Muscle of back (tissue), 11 donors: Measurements from ENCODE around the gene TMEM170B. TPM values are rescaled to one million over a fixed set of nuclear protein-coding genes. Genes with fewer than 3 reads are reported as not detected.

Experiments
- DNase-seq, 3 donors: peaks; one replicate each; pipeline versions ENCODE4 v3.0.0 to v3.0.0-alpha.2; 2013
- polyA plus RNA-seq, 10 donors: library from polyadenylated mRNA; unstranded; fragments of 120-200 nt; gene quantifications; one replicate each; pipeline ENCODE4 v1.2.1, GENCODE V29; 2013; ENCODE audit not compliant: insufficient read length in 10 of 10

TMEM170B gene
- polyA plus RNA-seq, 10 donors, result 4.2 to 7.7 (median 5.7) TPM

DNA sequence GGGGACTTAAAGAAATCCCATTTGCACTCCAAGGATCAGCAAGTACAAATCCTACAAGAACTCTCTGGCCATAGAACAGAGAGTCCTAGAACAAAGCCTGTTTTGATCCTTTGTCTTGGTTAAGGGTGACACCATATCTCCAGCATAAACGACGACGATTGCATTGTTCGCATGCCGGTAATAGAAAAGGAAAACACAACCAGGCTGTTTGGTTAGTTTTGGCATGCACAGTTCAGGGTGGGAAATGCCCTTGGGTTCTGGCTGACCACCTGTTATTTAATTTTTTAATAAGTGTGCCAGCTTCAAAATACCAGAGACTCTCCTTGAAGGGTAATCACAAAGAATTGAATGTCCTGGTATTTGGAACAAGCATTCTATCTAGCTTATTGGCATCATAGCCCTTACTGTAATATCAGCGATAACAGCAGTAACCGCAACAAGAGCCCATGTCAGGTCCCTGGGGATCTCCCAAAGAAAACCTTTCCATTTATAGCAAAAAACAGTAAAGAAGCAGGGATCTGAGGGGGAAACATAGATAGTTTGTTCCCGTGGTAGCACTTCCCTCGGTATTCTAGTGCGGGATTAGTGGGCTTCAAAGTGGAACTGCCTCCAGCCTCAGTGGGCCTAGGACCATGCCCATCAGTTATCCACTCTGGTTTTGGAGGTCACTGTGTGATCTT, 77.1 kb downstream of the TMEM170B start:
- DNase-seq, result no peak

DNA sequence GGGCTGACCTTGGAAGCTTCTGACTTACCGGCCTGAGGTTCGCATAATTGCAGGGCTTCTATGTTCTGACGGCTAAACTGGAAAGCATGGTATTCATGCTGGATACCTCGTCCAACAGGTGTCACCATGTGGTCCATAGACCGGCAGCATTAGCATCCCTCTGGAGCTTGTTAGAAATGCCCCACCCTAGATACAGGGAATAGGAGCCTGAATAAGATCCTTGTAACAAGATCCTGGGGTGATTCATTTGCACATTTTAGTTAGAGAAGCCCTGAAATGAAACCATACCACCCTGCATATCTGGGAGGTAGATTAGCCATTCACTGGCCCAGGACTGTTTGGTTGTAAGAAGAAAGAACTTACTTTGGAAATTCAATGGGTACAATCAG, 77.7 kb downstream of the TMEM170B start:
- no peak for DNase-seq

DNA sequence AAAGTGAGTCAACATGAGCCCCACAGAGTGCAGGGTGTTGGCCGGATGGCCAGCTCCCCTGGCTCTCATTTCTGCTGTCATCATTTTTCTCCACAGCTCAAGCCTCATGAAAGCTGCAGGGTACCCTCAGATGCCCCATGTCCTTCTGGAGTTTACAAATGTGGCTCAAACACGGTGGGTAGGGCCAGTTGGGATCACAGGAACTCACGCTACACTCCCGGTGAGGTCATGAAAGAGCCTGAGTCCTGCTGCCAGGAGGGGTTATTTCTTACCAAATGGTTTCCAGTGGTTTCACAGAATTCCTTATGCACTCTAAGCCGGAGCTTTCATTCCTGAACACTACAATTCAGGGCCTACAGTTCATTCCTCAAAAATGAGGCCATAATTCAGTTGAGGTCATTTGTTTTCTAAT, 78.7 kb downstream of the TMEM170B start:
- DNase-seq, result peak in 1 of 3 donors; percentile 85

DNA sequence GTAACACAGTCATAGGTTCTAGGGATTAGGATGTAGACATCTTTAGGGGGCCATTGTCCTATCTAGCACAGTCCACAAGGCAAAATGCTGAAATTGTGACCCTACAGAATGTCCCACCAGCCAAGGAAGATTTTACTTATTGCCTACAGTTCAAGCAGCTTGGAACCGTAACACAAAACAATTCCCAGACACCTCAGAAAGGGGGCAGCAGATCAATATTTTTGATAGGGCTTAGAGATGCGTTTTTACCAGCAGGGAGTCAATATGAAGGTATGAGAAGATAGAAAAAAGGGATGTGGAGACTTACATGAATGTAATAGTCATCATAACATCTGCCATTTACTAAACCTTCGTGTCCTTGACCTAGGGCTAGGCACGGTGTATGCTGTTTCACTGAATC, 81.0 kb downstream of the TMEM170B start:
- no peak for DNase-seq

DNA sequence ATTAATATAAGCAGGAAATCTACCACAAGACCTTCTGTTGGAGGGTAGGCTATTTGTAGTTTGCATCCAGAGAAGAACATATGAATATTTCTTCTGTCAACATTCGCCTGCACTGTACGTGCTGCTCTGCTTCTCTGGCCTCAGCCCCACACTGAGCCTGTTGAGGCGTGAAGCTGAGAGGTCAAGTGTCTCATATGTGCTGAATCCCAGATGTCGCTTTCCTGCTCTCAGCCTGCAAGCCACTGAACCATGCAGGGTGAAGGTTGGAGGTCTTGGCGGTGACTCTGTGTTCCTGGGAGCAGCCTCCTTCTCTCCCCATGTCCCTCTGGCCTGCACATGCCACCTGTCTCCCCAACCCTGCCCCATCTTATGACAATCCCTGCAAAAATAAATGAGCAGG, 83.6 kb downstream of the TMEM170B start:
- DNase-seq, result no peak

DNA sequence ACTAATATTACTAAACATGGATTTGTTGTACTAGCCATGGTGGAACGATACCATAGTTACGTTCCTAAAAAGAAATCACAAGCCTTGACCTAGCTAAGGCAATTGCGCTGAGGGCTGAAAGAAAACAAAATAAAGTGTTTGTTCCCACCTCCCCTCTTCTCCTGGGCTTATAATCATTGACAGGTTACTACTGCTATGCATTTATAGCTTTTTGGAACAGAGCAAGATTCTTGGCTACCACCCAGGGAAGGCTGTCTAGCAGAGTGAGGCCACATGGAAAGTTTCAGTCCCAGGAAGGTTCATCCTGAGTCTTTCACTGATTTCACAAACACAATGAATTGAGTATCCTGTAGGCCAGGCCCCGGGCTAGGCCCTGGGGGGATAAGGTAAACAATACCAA, 84.6 kb downstream of the TMEM170B start:
- DNase-seq, result peak; percentile 23 to 66 (median 53)

DNA sequence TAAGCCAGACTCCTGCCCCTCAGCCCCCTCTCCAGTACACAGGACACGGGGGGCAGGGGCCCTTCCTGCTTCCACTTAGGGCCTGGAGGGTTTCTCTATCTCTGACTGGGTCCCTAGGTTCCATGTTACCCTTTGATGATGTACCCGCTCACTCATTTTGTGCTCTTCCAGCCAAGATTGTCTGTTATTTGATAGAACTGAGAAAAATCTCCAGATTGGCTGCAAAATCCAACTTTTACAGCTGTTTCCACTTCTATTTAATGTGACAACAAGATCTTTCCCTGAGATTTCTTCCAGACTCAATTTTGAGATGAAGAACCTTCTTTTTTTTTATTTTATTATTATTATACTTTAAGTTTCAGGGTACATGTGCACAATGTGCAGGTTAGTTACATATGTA, 85.7 kb downstream of the TMEM170B start:
- DNase-seq, result peak in 1 of 3 donors; percentile 33

DNA sequence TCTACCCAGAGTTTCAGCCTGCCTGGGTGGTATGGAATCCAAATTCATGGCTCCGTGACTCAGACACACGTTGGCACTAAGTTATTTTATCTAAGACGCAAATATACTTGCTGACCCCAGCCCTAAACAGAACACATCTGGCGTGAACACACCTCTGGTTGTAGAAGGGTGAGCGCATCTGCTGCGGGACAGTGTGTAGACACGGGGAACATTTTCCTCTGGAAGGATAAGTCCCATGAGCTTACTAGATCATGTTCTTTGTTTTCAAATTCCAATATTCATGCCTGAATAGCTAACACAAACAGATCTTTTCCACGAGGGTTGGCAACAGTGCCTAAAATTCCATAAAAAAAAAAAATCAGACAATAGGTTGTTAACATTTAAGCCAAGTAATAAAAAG, 87.8 kb downstream of the TMEM170B start:
- DNase-seq, result peak in 1 of 3 donors; percentile 23

DNA sequence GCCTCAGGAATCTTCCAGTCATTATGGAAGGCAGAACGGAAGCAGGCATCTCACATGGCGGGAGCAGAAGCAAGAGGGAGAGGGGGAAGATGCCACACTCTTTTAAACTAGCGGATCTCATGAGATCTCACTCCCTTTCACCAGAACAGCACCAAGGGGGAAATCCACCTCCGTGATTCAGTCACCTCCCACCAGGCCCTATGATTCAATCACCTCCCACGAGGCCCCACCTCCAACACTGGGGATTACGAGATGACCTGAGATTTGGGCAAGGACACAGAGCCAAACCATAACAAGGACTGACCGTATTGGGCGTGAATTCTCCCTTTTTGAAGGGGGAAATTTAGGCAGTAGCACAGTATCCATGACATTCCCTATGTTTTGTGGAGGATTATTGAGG, 88.8 kb downstream of the TMEM170B start:
- DNase-seq, result no peak

DNA sequence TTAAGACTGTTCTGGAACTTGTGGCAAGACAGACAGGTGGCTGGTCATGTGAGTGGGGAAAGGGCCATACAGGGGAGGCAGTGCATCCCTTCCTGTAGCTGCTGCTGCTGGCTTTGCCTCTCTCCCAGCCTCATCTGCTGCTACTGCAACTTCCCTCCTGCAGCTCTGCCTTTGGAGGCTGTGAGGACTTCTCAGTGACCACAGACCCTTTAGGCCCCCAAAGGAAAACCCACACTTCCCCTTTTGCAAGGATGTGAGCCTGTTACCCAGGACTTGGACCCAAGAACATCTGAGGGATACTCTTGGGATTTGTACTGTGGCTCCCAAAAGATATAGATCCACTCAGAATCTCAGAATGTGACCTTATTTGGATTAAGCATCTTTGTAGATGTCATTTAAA, 91.0 kb downstream of the TMEM170B start:
- DNase-seq, result no peak

DNA sequence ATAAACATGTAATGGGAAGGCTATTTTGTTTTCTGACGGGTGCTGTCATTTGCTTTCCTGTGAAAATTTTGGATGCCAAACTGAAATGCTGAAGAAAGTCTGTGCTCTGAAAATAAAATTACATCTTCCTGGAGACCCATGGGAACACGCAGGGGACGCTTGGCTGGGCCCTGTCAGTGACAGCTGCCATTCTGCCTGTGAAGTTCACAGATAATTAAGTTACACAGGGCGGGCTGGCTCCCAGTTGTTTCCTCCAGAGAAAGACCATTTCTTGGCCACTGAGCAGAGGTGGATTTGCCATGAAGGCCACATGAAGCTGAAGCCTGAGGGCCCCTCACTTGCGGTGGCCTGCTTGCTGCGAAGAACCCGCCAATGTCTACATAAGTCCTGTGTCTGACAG, 93.5 kb downstream of the TMEM170B start:
- DNase-seq, result no peak

DNA sequence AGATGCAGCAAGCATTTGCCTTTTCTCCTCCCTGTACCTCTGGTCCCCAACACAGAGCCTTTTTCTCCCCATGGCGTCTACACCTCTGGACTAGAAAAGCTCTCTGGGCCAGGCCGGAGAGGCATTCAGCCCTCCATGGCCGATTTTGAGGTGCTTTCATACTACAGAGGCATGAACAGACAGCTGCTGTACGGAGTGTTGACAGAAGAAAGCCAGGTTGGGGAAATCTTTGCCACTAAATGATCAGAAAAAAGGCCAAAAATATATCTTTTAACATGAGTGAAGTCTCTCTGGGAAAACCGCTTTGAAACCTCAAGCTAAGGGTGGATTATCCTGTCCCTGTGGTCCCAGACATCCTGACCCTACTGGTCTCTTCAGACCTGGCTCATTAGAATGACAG, 94.0 kb downstream of the TMEM170B start:
- no peak for DNase-seq

DNA sequence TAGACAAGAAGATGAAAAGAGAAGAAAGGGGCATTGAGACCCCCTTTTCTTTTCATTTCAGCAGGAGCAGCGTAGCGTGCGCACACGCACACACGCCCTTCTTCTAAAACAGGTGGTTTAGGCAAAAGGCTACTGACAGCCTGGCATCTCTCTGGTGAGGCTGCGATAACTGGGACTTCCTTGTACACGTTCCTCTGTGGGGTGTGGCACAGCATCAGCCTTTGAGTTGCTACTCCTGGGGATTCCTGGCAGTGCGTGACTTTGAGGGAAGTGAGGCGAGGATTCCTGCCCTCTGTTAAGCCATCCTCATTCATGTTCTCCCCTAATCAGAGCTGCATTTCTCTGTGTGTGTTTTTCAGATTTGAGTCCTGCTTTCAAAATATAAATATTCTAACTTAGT, 94.7 kb downstream of the TMEM170B start:
- DNase-seq, result no peak

DNA sequence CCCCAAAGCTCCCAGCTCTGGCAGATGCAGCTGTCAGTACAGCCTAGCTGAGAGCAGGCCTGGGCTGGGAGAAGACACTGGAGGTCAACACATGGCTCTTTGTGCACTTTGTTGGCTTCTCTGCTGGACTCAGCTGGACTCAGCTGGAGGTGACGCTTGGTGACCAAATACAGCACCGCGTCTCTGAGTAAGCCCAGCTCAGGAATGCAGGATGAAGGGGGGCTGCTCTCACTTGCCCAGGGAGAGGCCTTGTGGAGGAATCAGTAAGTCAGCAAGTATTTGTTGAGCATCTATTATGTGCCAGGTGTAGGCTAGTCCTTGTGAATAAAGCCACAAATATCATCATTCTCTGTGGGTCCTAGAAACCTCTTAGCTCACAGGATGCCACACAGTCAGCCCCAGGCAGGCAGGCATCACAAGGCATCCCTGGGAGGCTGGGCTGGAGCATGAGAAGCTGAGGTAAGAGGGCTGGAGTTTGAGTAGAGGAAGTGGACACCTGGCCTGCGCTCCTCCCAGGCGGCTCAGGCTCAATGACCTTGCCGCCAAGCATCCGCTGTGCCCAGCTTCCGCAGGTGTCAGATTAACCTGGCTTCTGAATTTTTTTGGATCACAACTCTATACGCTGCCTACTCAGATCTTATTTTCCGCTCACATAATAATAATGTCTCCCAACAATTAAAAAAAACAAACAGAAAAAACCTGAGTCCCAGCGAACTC, 95.4 kb downstream of the TMEM170B start:
- DNase-seq, result no peak

Other genes with a start within 250 kb of the TMEM170B start
- 1 to 10 TPM in 3 of 10 donors, under 1 TPM in 7; 0.13 to 1.8 (median 0.55) TPM for gene ADTRP, start 241.1 kb downstream of the TMEM170B start, polyA plus RNA-seq